ENCODE results near the gene EIF4G3.
"Not testable (repeated sequence)": the region's sequence is repeated elsewhere in the genome, so short reads cannot be mapped to it uniquely, and the experiment has no call there.

The EIF4G3 gene

DNA sequence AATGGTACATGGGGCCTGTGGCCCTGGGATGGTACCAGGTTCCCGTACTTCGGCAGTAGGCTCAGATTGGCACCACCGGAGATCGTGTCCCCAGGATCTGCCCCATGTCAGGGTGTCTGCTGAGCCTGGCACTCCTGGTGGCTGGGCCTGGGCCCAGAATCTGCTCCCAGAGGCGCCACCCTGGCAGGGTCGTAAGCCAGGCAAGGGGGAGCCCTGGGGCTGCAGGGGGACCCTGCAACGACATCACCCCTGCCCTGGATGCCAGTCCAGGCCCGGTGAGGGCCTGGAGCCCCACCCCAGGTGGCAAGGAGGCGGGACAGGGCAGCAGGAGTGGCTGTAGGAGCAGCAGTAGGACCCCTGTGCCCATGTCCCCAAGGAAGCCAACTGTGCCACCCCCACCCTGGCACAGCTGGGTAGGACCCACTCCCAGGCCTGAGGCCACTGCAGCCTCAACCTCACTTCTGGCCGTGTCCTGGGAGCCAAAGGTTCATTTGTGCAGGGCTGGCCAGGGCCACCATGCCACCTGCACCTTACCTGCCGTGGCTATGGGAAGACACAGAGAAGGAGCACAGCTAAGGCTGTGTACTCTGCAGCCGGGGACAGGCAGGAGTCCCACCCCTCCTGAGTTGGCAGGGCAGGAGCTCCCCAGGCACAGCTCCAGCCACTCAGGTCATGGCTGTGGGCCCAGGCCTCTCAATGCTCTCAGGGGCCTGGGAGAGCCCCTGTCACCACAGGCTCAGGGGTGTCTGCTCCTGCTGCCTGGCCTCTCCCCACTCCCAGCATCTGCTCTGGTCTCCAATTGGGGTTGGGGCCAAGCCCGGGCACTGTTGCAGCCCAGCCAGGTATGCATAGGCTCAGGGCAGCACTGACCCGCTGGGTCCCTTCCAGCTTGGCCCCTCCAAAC is 141.7 kb downstream of the EIF4G3 start:
- no peak for ATAC-seq
- H3K4me3 Mint-ChIP-seq: no peak overlapping the region
- peaks cover 8% of the 10 kb centered on the region for H3K4me1 Mint-ChIP-seq
- no peaks in the 10 kb centered on the region for H3K27me3 Mint-ChIP-seq
- H3K36me3 Mint-ChIP-seq: peaks cover 35% of the 10 kb centered on the region
- H3K9me3 Mint-ChIP-seq: no peaks in the 10 kb centered on the region
- no peak overlapping the region for H3K27ac Mint-ChIP-seq

DNA sequence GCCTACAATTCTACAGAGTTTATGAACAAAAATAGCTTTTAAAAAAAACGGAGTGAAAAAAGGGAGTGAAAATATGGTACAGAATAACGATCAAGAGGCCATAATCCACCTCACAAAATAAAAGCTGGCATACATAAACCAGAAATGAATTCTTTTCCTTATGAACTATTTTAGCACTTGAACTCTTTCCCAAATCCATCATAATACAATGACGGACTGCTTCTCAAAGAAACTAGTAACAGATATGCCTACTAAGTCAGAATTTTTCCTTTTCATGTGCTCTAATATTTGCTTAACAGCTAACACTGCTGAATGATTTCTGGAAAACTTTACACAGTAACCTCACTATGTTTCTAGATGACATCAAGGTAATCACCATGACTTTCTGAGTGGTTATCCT is 144.0 kb downstream of the EIF4G3 start:
- no peak overlapping the region for H3K27ac Mint-ChIP-seq
- no peaks in the 10 kb centered on the region for H3K9me3 Mint-ChIP-seq
- no peak overlapping the region for H3K4me3 Mint-ChIP-seq
- no peak for ATAC-seq
- H3K27me3 Mint-ChIP-seq: no peaks in the 10 kb centered on the region
- H3K36me3 Mint-ChIP-seq: peaks cover 39% of the 10 kb centered on the region
- peaks cover 6% of the 10 kb centered on the region for H3K4me1 Mint-ChIP-seq

DNA sequence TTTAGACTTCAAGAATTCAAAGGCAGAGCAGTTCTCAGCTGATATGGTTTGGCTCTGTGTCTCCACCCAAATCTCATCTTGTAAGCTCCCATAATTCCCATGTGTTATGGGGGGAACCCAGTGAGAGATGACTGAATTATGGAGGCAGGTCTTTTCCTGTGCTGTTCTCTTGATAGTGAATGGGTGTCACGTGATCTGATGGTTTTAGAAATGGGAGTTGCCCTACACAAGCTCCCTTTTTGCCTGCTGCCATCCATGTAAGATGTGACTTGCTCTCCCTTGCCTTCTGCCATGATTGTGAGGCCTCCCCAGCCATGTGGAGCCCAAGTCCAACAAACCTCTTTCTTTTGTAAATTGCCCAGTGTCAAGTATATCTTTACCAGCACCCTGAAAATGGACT is 146.5 kb downstream of the EIF4G3 start:
- H3K4me3 Mint-ChIP-seq: no peak overlapping the region
- H3K27ac Mint-ChIP-seq: no peak overlapping the region
- H3K4me1 Mint-ChIP-seq: peaks cover 11% of the 10 kb centered on the region
- ATAC-seq: no peak
- H3K27me3 Mint-ChIP-seq: no peaks in the 10 kb centered on the region
- H3K9me3 Mint-ChIP-seq: no peaks in the 10 kb centered on the region
- peaks cover 43% of the 10 kb centered on the region for H3K36me3 Mint-ChIP-seq

DNA sequence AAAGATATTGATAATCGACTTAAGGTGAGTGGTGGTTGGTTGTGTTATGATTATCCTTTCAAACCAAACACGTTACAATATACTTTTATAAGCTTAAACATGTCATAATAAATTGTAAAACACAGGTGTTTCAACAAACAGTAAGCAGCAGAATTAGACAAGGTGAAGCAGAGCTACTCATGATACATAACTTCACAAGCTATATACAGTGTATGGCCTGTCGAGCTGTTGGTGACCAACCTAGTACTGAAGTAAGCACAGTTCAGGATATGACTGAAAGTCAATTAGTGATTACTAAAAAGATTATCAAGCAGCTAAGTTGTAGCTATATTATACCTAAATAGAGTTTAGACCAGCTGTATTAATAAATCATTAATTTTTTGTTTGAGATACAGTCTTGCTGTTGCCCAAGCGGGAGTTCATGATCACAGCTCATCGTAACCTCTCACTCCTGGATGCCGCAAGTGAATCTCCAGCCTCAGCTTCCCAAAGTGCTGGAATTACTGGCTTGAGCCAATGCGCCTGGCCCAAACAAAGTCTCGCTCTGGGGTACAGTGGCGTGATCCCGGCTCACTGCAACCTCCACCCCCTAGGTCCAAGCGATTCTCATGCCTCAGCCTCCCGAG is 148.1 kb downstream of the EIF4G3 start:
- peaks cover 11% of the 10 kb centered on the region for H3K4me1 Mint-ChIP-seq
- H3K9me3 Mint-ChIP-seq: no peaks in the 10 kb centered on the region
- no peaks in the 10 kb centered on the region for H3K27me3 Mint-ChIP-seq
- no peak for ATAC-seq
- H3K4me3 Mint-ChIP-seq: no peak overlapping the region
- H3K36me3 Mint-ChIP-seq: peaks cover 48% of the 10 kb centered on the region
- H3K27ac Mint-ChIP-seq: peak overlapping the region; percentile 32

DNA sequence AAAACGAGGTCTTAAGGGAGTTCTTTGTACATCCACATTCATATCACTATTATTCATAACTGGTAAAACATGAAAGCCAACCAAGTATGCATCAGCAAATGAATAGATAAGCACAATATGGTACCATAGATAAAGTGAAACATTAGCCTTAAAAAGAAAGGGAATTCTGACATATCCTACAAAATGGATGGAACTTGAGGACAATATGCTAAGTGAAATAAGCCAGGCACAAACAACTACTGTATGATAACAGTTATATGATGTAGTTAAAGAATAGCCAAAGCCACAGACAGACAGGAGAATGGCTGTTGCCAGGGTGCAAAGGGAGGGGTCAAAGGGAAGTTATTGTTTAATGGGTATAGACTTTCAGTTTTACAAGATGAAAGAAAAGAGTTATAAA is 148.9 kb downstream of the EIF4G3 start:
- Mint-ChIP-seq H3K9me3 (no peaks in the 10 kb centered on the region), H3K27me3 (no peaks in the 10 kb centered on the region), H3K36me3 (peaks cover 48% of the 10 kb centered on the region), H3K4me1 (peaks cover 18% of the 10 kb centered on the region), H3K4me3 (no peak overlapping the region), H3K27ac (no peak overlapping the region)
- no peak for ATAC-seq

DNA sequence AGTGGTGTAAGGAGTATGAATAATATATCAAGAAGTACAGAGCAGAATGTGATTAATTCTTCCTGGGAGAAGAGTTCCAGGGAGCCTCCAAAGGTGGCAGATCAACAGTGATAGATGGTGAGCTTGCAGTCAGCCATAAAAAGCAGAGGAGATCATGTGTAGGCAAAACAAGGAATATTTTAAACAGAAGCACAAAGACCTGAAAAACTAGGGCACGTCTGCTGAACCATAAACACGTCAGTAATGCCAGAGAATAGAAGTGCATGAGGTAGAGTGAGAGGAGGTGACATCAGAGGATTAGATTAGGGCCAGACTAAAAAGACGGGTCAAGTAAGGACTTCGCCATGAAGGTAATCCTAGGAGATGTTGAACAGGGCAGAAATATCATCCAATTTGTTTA is 151.8 kb downstream of the EIF4G3 start:
- H3K4me1 Mint-ChIP-seq: peaks cover 34% of the 10 kb centered on the region
- H3K27me3 Mint-ChIP-seq: no peaks in the 10 kb centered on the region
- no peak overlapping the region for H3K4me3 Mint-ChIP-seq
- no peak for ATAC-seq
- H3K27ac Mint-ChIP-seq: no peak overlapping the region
- peaks cover 31% of the 10 kb centered on the region for H3K36me3 Mint-ChIP-seq
- H3K9me3 Mint-ChIP-seq: no peaks in the 10 kb centered on the region

DNA sequence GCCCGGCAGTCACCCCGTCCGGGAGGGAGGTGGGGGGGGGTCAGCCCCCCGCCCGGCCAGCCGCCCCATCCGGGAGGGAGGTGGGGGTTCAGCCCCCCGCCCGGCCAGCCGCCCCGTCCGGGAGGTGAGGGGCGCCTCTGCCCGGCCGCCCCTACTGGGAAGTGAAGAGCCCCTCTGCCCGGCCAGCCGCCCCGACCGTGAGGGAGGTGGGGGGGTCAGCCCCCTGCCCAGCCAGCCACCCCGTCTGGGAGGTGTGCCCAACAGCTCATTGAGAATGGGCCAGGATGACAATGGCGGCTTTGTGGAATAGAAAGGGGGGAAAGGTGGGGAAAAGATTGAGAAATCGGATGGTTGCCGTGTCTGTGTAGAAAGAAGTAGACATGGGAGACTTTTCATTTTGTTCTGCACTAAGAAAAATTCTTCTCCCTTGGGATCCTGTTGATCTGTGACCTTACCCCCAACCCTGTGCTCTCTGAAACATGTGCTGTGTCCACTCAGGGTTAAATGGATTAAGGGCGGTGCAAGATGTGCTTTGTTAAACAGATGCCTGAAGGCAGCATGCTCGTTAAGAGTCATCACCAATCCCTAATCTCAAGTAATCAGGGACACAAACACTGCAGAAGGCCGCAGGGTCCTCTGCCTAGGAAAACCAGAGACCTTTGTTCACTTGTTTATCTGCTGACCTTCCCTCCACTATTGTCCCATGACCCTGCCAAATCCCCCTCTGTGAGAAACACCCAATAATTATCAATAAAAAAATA is 152.4 kb downstream of the EIF4G3 start:
- H3K36me3 Mint-ChIP-seq: peaks cover 29% of the 10 kb centered on the region
- peaks cover 34% of the 10 kb centered on the region for H3K4me1 Mint-ChIP-seq
- H3K4me3 Mint-ChIP-seq, H3K27ac Mint-ChIP-seq, H3K27me3 Mint-ChIP-seq, ATAC-seq, H3K9me3 Mint-ChIP-seq: not testable (repeated sequence)

DNA sequence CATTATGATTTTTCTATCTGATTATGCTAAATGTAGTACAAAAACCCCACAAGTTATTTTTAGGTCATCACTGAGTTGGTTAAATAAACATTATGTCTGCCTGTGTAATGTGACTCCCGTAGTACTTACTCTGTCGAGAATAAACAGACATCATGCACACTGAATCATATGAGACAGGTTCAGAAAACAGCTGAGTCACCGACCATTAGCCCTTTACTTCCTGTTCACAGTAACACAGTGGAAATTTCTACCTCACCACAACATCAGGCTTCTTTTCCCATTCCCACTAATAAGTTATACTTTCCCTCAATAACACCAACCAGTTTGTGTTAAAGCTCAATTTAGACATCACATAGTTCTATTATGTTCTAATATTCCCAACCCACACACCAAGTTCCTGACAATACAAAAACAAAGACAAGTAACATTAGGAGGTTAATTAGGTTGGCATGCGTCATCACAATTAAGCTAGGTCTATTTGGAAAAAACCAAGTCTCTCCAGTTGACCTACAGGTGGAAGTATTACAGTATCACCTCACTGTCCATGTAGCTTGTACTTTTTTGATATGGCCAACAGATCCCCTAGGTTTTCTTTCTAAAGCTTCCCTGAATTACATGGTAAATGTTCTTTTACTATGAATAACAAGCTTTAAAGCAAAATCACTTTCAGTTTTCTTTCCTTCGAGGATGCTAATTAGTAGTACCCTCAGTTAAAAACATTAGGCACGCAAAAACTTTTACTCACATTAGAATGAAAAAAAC is 154.2 kb downstream of the EIF4G3 start:
- Mint-ChIP-seq H3K4me3 (peak overlapping the region; percentile 66), H3K36me3 (peaks cover 25% of the 10 kb centered on the region), H3K4me1 (peaks cover 27% of the 10 kb centered on the region), H3K27me3 (no peaks in the 10 kb centered on the region), H3K9me3 (no peaks in the 10 kb centered on the region), H3K27ac (peak overlapping the region; percentile 88)
- ATAC-seq: peak; percentile 87

DNA sequence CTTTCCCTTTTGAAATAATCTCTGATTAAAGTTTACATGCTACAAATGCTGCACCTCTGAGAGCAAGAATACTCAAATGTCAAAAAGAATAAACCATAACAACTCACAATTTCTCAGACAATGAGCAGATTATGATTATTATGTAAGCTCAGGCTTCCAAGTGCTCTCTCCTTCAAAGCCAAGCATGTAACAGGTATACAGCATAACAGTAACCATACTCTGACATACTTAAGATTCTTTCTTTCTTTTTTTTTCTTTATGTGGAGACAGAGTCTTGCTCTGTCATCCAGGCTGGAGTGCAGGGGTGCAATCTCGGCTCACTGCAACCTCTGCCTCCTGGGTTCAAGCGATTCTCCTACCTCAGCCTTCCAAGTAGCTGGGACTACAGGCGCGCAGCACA is 155.4 kb downstream of the EIF4G3 start:
- H3K27ac Mint-ChIP-seq: peak overlapping the region; percentile 88
- ATAC-seq: no peak
- H3K4me1 Mint-ChIP-seq: peaks cover 25% of the 10 kb centered on the region
- H3K27me3 Mint-ChIP-seq: no peaks in the 10 kb centered on the region
- peaks cover 27% of the 10 kb centered on the region for H3K36me3 Mint-ChIP-seq
- H3K4me3 Mint-ChIP-seq: no peak overlapping the region
- no peaks in the 10 kb centered on the region for H3K9me3 Mint-ChIP-seq

DNA sequence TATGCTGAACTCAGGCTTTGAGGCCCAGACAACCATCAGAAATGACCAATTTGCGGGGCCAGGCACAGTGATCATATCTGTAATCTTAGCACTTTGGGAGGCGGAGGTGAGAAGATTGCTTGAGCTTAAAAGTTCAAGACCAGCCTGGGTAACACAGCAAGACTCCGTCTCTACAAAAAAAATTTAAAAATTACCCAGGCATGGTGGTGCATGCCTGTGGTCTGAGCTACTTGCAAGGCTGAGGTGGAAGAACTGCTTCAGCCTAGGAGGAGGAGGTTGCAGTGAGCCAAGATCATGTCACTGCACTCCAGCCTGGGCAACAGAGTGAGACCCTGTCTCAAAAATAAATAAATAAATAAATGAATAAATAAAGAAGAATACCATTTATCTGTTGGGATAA is 156.5 kb downstream of the EIF4G3 start:
- H3K4me3 Mint-ChIP-seq: no peak overlapping the region
- no peak for ATAC-seq

DNA sequence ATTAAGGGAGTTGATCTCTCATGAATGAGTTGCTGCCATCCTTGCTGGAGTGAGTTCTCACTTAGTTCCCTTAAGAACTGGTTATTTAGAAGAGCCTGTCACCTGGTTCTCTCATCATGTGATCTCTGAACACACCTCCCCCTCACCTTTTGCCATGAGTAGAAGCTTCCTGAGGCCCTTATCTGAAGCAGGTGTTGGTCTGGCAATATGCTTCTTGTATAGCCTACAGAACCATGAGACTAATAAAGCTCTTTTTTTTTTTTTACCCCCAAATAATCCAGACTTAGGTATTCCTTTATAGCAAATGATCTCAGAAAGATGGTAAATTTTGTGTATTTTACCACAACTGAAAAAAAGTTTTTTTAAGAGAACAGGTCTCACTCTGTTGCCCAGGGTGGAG is 158.0 kb downstream of the EIF4G3 start:
- no peak overlapping the region for H3K27ac Mint-ChIP-seq
- no peak for ATAC-seq
- no peaks in the 10 kb centered on the region for H3K27me3 Mint-ChIP-seq
- H3K4me3 Mint-ChIP-seq: no peak overlapping the region
- peaks cover 2% of the 10 kb centered on the region for H3K9me3 Mint-ChIP-seq
- H3K4me1 Mint-ChIP-seq: peaks cover 30% of the 10 kb centered on the region
- peaks cover 23% of the 10 kb centered on the region for H3K36me3 Mint-ChIP-seq

More for the DNA sequence above, 156.5 kb downstream of the EIF4G3 start:
- Mint-ChIP-seq H3K9me3 (peaks cover under 1% of the 10 kb centered on the region), H3K4me1 (peaks cover 26% of the 10 kb centered on the region), H3K27me3 (no peaks in the 10 kb centered on the region), H3K36me3 (peaks cover 24% of the 10 kb centered on the region), H3K27ac (no peak overlapping the region)

DNA sequence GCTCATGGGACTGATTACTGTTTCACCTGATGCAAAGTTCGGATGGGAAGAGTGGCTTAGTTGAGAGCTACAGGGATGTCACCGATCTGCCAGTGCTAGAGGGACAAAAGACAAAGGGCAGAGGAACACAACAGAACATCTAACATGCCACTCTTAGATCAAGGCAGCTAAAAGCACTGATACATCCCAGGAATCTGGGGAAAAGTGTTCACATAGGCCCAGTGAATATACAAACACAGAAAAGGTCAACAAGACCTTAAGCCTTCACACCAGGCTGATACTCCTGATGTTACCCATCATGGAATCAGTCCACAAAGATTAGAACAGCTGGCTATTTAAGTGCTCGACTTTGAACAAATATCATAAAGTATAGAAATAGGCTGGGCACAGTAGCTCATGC is 163.2 kb downstream of the EIF4G3 start:
- ATAC-seq: no peak
- Mint-ChIP-seq H3K4me1 (peaks cover 13% of the 10 kb centered on the region), H3K27me3 (no peaks in the 10 kb centered on the region), H3K4me3 (no peak overlapping the region), H3K9me3 (peaks cover 2% of the 10 kb centered on the region), H3K36me3 (peaks cover 31% of the 10 kb centered on the region), H3K27ac (no peak overlapping the region)

DNA sequence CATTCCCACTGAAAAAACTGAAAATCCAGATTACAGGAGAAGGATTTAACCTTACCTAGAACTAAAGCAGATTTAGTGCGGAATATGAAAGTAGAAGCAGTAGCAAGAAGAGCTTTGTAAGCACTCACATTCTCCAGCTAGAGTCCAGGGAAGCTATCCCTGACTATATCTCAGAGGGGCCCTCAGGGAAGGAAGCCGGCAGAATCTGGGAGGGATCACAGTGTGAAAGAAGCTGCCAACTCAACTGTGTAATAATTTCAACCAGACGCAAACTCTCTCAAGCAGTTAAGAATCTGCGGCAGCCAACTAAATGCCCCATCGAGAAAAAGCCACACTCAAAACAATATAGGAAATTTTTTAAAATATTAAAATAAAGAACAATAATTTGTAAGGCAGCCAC is 163.8 kb downstream of the EIF4G3 start:
- peaks cover 28% of the 10 kb centered on the region for H3K36me3 Mint-ChIP-seq
- H3K4me3 Mint-ChIP-seq: no peak overlapping the region
- H3K27me3 Mint-ChIP-seq: no peaks in the 10 kb centered on the region
- H3K4me1 Mint-ChIP-seq: peaks cover 13% of the 10 kb centered on the region
- ATAC-seq: no peak
- H3K27ac Mint-ChIP-seq: no peak overlapping the region
- peaks cover 2% of the 10 kb centered on the region for H3K9me3 Mint-ChIP-seq

DNA sequence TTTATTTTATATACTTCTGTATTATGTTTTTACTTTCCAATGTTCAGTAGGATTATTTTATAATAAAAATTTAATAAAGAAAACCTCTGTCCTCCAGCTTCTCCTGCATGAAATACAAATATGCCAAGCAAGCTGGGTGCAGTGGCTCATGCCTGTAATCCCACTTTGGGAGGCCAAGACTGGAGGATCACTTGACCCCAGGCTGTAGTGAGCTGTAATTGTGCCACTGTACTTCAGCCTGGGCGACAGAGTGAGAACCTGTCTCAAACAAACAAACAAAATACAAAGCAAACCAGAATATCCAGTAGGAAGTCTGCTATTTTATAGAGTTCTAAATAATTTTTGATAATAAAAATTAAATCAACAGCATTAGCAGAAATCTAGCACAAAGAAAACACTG is 168.8 kb downstream of the EIF4G3 start:
- Mint-ChIP-seq H3K27ac (no peak overlapping the region), H3K36me3 (peaks cover 7% of the 10 kb centered on the region), H3K27me3 (no peaks in the 10 kb centered on the region), H3K9me3 (no peaks in the 10 kb centered on the region), H3K4me3 (no peak overlapping the region), H3K4me1 (peaks cover 6% of the 10 kb centered on the region)
- ATAC-seq: no peak
